Measurements from ENCODE around the gene PGAP1. TPM values are rescaled to one million over a fixed set of nuclear protein-coding genes. Genes with fewer than 3 reads are reported as not detected.

PGAP1 gene
- total and polyA plus RNA-seq, 8 donors, result 0.56 to 56.9 (median 3.1) TPM

- Histone ChIP-seq H3K27ac (no peak overlapping the region), H3K9me3 (no peaks in the 10 kb centered on the region), H3K4me3 (no peak overlapping the region), H3K36me3 (no peaks in the 10 kb centered on the region), H3K27me3 (no peaks in the 10 kb centered on the region), H3K4me1 (no peaks in the 10 kb centered on the region)
- no peak for DNase-seq
- WGBS, 5 donors, result 89 to 100% (median 96%) methylated on average over 2 of the region's 2 CpGs
- no peak for TF ChIP-seq EP300 (IDR thresholded peaks at IDR 0.05)
- TF ChIP-seq, protein P1, sequence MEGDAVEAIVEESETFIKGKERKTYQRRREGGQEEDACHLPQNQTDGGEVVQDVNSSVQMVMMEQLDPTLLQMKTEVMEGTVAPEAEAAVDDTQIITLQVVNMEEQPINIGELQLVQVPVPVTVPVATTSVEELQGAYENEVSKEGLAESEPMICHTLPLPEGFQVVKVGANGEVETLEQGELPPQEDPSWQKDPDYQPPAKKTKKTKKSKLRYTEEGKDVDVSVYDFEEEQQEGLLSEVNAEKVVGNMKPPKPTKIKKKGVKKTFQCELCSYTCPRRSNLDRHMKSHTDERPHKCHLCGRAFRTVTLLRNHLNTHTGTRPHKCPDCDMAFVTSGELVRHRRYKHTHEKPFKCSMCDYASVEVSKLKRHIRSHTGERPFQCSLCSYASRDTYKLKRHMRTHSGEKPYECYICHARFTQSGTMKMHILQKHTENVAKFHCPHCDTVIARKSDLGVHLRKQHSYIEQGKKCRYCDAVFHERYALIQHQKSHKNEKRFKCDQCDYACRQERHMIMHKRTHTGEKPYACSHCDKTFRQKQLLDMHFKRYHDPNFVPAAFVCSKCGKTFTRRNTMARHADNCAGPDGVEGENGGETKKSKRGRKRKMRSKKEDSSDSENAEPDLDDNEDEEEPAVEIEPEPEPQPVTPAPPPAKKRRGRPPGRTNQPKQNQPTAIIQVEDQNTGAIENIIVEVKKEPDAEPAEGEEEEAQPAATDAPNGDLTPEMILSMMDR (IDR thresholded peaks at IDR 0.05), result no peak
- TF ChIP-seq POLR2A (IDR thresholded peaks at IDR 0.05), result no peak
- no peak for TF ChIP-seq POLR2AphosphoS5 (IDR thresholded peaks at IDR 0.05)
- intact Hi-C loops (cut with DNase I; ENCODE audit: low total_unique reads), result no loop called here
These were observed 26.4 kb upstream of the PGAP1 start for GRCh38 chr2:196952936-196953335.

- Histone ChIP-seq H3K9me3 (no peaks in the 10 kb centered on the region), H3K27ac (no peak overlapping the region), H3K4me1 (no peaks in the 10 kb centered on the region), H3K36me3 (no peaks in the 10 kb centered on the region), H3K4me3 (no peak overlapping the region), H3K27me3 (no peaks in the 10 kb centered on the region)
- no peak for DNase-seq
- intact Hi-C loops (cut with DNase I; ENCODE audit: low total_unique reads), result no loop called here
- TF ChIP-seq EP300 (IDR thresholded peaks at IDR 0.05) (no peak), POLR2AphosphoS5 (IDR thresholded peaks at IDR 0.05) (no peak), POLR2A (IDR thresholded peaks at IDR 0.05) (no peak)
- TF ChIP-seq, protein P1 (IDR thresholded peaks at IDR 0.05), result no peak
- WGBS, 5 donors, result 44 to 58% (median 52%) methylated on average over 2 of the region's 2 CpGs
These were observed 25.5 kb upstream of the PGAP1 start for GRCh38 chr2:196951973-196952372.

DNA sequence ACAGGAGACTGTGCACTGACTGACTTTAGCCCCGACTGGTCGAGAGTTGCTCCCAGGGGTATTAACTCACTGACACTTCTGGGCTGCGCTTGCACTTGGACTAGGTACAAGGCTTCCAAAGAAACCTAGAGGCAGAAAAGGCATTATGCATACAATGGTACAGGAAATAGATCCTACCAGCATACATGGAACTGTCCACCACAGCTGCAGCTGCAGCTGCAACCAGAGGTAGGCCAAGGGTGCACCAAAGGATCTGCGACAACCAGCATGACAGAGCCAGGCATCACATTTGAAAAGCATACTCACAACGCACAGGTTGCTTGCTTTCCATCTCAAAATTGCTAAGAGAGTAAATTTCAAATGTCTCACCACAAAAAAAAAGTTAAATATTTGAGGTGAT is 22.6 kb upstream of the PGAP1 start:
- no peak overlapping the region for H3K4me3 ChIP-seq
- H3K4me1 ChIP-seq, result no peaks in the 10 kb centered on the region
- no peak overlapping the region for H3K27ac ChIP-seq
- no peaks in the 10 kb centered on the region for H3K9me3 ChIP-seq
- H3K27me3 ChIP-seq, result no peaks in the 10 kb centered on the region
- TF ChIP-seq POLR2AphosphoS5 (IDR thresholded peaks at IDR 0.05) (no peak), EP300 (IDR thresholded peaks at IDR 0.05) (no peak), POLR2A (IDR thresholded peaks at IDR 0.05) (no peak)
- TF ChIP-seq, protein P1 (IDR thresholded peaks at IDR 0.05), result no peak
- 70 to 75% (median 71%) methylated on average over 5 of the region's 5 CpGs for WGBS, 5 donors
- H3K36me3 ChIP-seq, result no peaks in the 10 kb centered on the region
- no peak for DNase-seq
- intact Hi-C loops (cut with DNase I; ENCODE audit: low total_unique reads), result no loop called here

DNA sequence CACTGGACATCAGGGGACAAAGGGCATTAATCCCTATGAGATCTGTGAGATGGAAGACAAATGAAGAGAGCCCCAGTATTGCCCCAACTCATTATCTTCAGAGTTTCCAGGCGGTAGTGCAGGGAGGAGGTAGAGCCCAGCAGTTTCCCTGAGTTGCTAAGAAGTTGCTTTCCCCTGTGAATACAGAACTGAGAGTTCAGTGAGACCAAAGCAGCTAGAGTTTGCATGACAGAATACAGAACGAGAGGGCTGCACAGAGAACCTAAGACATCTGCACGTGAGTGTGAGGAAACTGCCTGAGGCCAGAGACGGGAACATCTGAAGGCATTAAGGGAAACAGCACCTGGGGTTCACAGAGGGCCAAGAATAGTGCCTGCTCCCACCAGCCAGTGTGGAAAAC is 18.1 kb upstream of the PGAP1 start:
- DNase-seq, result no peak
- Histone ChIP-seq H3K27me3 (no peaks in the 10 kb centered on the region), H3K36me3 (no peaks in the 10 kb centered on the region), H3K9me3 (no peaks in the 10 kb centered on the region), H3K4me1 (no peaks in the 10 kb centered on the region), H3K27ac (no peak overlapping the region), H3K4me3 (no peak overlapping the region)
- TF ChIP-seq POLR2A (IDR thresholded peaks at IDR 0.05) (no peak), POLR2AphosphoS5 (IDR thresholded peaks at IDR 0.05) (no peak), EP300 (IDR thresholded peaks at IDR 0.05) (no peak)
- TF ChIP-seq, protein P1 (IDR thresholded peaks at IDR 0.05), result no peak
- intact Hi-C loops (cut with DNase I; ENCODE audit: low total_unique reads), result no loop called here
- WGBS, 5 donors, result 62 to 69% (median 67%) methylated on average over 4 of the region's 4 CpGs
